ENCODE data around the gene GMDS.

DNA sequence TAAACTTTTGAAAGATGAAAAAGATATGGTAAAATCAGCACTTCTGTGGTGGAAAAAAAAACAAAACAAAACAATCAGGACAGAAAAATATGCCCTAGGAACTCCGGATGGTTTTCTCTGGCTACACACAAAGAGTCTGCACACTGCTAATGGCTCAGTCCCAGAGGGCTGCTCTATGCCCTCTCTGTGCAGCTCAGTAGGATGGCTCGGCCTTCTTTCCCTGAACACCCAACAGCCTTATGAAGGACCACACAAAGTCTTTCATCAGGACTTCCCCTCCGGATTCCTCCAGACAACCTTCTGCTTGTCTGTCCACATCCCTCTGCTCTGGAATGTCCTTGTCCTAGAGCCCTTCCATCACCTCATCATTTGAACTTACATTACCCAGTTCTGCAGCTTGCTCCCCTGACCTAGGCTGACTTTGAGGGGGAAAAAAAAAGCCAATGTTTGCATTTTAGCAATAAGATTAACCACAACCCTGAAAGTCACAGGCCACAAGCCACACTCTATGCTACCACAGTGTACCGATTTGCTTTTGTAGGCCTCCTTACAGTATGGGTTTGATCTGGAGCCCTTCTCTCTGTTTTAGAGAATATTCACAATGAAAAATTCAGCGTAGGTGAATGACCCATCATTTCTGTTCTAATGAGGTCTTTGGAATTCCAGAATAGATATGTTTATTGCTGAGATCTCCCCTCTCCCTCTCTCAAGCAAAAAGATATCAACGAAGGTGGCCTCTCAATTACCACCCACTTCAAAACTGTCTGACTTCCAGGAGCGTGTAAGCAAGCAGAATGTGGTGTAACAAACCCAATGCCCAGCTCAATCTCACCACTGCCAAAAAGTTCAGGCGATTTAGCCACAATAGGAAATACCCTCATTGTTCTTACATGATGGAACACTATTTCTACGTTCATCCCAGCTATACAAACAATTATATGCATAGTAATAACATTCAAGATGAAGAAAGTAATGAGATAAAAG is 164.0 kb downstream of the GMDS start:
- TF ChIP-seq CTCF (IDR thresholded peaks at IDR 0.05): no peak
- no peak for TF ChIP-seq POLR2A (IDR thresholded peaks at IDR 0.05)
